GM12878 (cell line): ENCODE results near the gene ARHGAP30. TPM values are rescaled to one million over a fixed set of nuclear protein-coding genes. Genes with fewer than 3 reads are reported as not detected.

Source experiments
- ATAC-seq: fragments of 200-7000 bp; cut with Tn5 transposase; 3 replicates; pipeline ENCODE4 v1.9.1; 2020; ENCODE audit warnings: mild to moderate bottlenecking, moderate library complexity
- BruUV-seq: library from RNA; stranded (reverse); fragments of 400-500 nt; replicated peaks from 2 replicates; lab custom pipeline; 2021; lab: Mats Ljungman, UMichigan
- CTCF ChIA-PET: fragments of 300-600 bp; sonication (Branson Sonifier 250); formaldehyde crosslinking; extraction: SDS; loops from one replicate; lab custom pipeline; 2021; ENCODE audit warnings: inconsistent platforms; lab: Yijun Ruan, JAX
- POLR2A ChIA-PET: fragments of 350-600 bp; formaldehyde crosslinking; extraction: SDS; loops from one replicate; lab custom pipeline; 2021; ENCODE audit warnings: inconsistent platforms; lab: Charles Lee
- RAD21 ChIA-PET: fragments of 300-600 bp; sonication (Branson Sonifier 250); formaldehyde crosslinking; loops from one replicate; lab custom pipeline; 2023; ENCODE audit warnings: antibody characterized with exemption; ENCODE audit not compliant: unreplicated experiment; lab: Charles Lee
- SMC1A ChIA-PET: fragments of 300-600 bp; sonication (Branson Sonifier 250); formaldehyde crosslinking; loops from one replicate; lab custom pipeline; 2023; ENCODE audit not compliant: unreplicated experiment, uncharacterized antibody; lab: Charles Lee
- DNase-seq: peaks from one replicate; pipeline ENCODE4 v3.0.0-alpha.2; 2011; ENCODE audit warnings: low read depth, low spot score
- FAIRE-seq: peaks from 3 replicates; lab custom pipeline; 2011; peaks lifted over from hg19 to GRCh38; lab: Jason Lieb, UNC
- H2AFZ ChIP-seq: 2 replicates; pipeline ENCODE4 v1.6.0; 2011; ENCODE audit warnings: low read depth, low read length, control low read depth; ENCODE audit not compliant: control insufficient read depth
- H3K27ac ChIP-seq: 2 replicates; pipeline ENCODE4 v1.5.1; 2011; ENCODE audit warnings: control low read depth; ENCODE audit not compliant: control insufficient read depth, insufficient read depth
- H3K27me3 ChIP-seq, 2 experiments: replicated peaks in 1 of 2; 2 replicates each; pipeline versions ENCODE4 v1.6.0 to v1.6.1; 2011; ENCODE audit warnings: low read length in 1 of 2; ENCODE audit not compliant: control insufficient read depth in 2 of 2, insufficient read depth in 2 of 2
- H3K36me3 ChIP-seq, 2 experiments: 2 replicates each; pipeline ENCODE4 v1.5.1; 2011; ENCODE audit warnings: low read length in 1 of 2; ENCODE audit not compliant: control insufficient read depth in 2 of 2, insufficient read depth in 2 of 2
- H3K4me1 ChIP-seq: 2 replicates; pipeline ENCODE4 v1.6.1; 2011; ENCODE audit warnings: mild to moderate bottlenecking, low read length, moderate library complexity, mixed read lengths; ENCODE audit not compliant: control insufficient read depth, insufficient read depth
- H3K4me2 ChIP-seq: 2 replicates; pipeline ENCODE4 v1.6.0; 2011; ENCODE audit warnings: control low read depth; ENCODE audit not compliant: control insufficient read depth, insufficient read depth
- H3K4me3 ChIP-seq: fragments of 200-600 bp; sonication (generic); 2 replicates; pipeline ENCODE4 v1.5.1; 2016
- H3K79me2 ChIP-seq: 2 replicates; pipeline ENCODE4 v1.6.0; 2011; ENCODE audit warnings: low read length; ENCODE audit not compliant: control insufficient read depth, insufficient read depth
- H3K9ac ChIP-seq: 2 replicates; pipeline ENCODE4 v1.8.0; 2011; ENCODE audit warnings: low read length, control low read depth, mixed read lengths; ENCODE audit not compliant: control insufficient read depth, insufficient read depth
- H3K9me3 ChIP-seq: replicated peaks from 3 replicates; pipeline ENCODE4 v1.5.1; 2011; ENCODE audit warnings: mild to moderate bottlenecking, low read length; ENCODE audit not compliant: control insufficient read depth, insufficient read depth
- H4K20me1 ChIP-seq: 2 replicates; pipeline ENCODE4 v1.6.0; 2011; ENCODE audit not compliant: control insufficient read depth, insufficient read depth
- ATF7 ChIP-seq: fragments of 450-650 bp; IDR thresholded peaks from 2 replicates; pipeline ENCODE4 v1.6.1; 2016; ENCODE audit warnings: low read depth, mild to moderate bottlenecking
- PRDM15 ChIP-seq: fragments of 450-650 bp; formaldehyde crosslinking; IDR thresholded peaks from 2 replicates; pipeline ENCODE4 v1.4.0; 2020; ENCODE audit warnings: mild to moderate bottlenecking, moderate library complexity
- REST ChIP-seq: IDR thresholded peaks from 2 replicates; pipeline ENCODE4 v1.6.1; 2012; ENCODE audit warnings: mild to moderate bottlenecking, low read depth, low read length
- WGBS: methylation state at CpG from one replicate; pipeline ENCODE4 v1.1.6; 2016; ENCODE audit warnings: low lambda C conversion rate; ENCODE audit not compliant: insufficient replicate concordance, insufficient coverage; ENCODE audit errors: missing lambda C conversion rate; 5-methylcytosine and 5-hydroxymethylcytosine counted together
- in situ Hi-C: fragments of 300-500 bp; cut with MboI; formaldehyde crosslinking; loops from 9 replicates; pipeline ENCODE4 v1.14.3; 2018; ENCODE audit warnings: mixed read lengths
- intact Hi-C: fragments of 100-400 bp; cut with micrococcal nuclease; formaldehyde crosslinking; loops from one replicate; pipeline ENCODE4 v1.14.2; 2022; ENCODE audit not compliant: unreplicated experiment
- polyA plus RNA-seq, 11 experiments: library from polyadenylated mRNA; depleted of rRNA in 4 of 11; unstranded in 6 of 11; stranded (reverse) in 5 of 11; fragments of >200 nt; fragmentation: Nextera tagmentation in 4 of 11; fragmentation: Illumina TruSeq in 1 of 11; extraction: Ambion mirVana in 4 of 11; extraction: Trizol in 1 of 11; gene quantifications; 1 replicate in 1 of 11; 2 replicates in 10 of 11; pipeline versions ENCODE4 v1.2.1 to v1.2.3, GENCODE V29; 2011 to 2016; ENCODE audit warnings: inconsistent platforms in 2 of 11, missing spikeins in 2 of 11, low read depth in 1 of 11
- total RNA-seq, 4 experiments: library from RNA; depleted of rRNA in 3 of 4; stranded (reverse); fragments of >200 nt in 3 of 4; fragmentation: Illumina TruSeq in 1 of 4; extraction: Trizol in 1 of 4; gene quantifications; 2 replicates each; pipeline versions ENCODE4 v1.2.1 to v1.2.3, GENCODE V29; 2013 to 2021

ARHGAP30 gene
- total and polyA plus RNA-seq, 10 of the 15 experiments (the other 5 are each of a cell fraction or from before 2014, with no cell fraction given): 12.9 to 143 (median 76.3) TPM

GRCh38 chr1:161008869-161009510 is 60.7 kb downstream of the ARHGAP30 start:
- in situ Hi-C loops (no loop called here), intact Hi-C loops (no loop called here)
- FAIRE-seq (no peak), ATAC-seq (no peak), DNase-seq (no peak)
- BruUV-seq: no TSS peak
- ChIA-PET POLR2A (interaction anchor here (0.6 kb wide), 1 partner anchor 30 kb away, joined by 3 read pairs; no protein-coding TSS in a partner anchor), RAD21 (interaction anchor here (1.1 to 2.7 kb wide), 3 partner anchors 10 to 11 kb away, joined by 3 to 12 read pairs (median 3); no protein-coding TSS in a partner anchor), SMC1A (interaction anchor here (1.2 to 6.6 kb wide), 2 partner anchors 11 to 12 kb away, joined by 3 to 34 read pairs; partner anchors contain the start of gene F11R), CTCF (interaction anchor here (1.7 to 4.6 kb wide), 2 partner anchors 11 to 12 kb away, joined by 3 to 22 read pairs; partner anchors contain the start of gene F11R)
- Histone ChIP-seq H3K9ac (no peak overlapping the region), H3K27me3 (no peaks in the 10 kb centered on the region), H3K27ac (no peak overlapping the region), H3K4me1 (peaks cover 11% of the 10 kb centered on the region), H3K79me2 (peaks cover 39% of the 10 kb centered on the region), H3K9me3 (no peaks in the 10 kb centered on the region), H2AFZ (no peak overlapping the region), H4K20me1 (no peaks in the 10 kb centered on the region), H3K36me3 (peaks cover 0 to 3% of the 10 kb centered on the region in 2 experiments; a peak in 1 of 4 replicates), H3K4me3 (no peak overlapping the region), H3K4me2 (no peak overlapping the region)
- WGBS: 41% methylated on average over 4 of the region's 4 CpGs
- TF ChIP-seq REST (no peak), PRDM15 (CRISPR knock-in tag) (no peak), ATF7 (peak; percentile 22; the same call in 1 of the 2 replicates)
